GM23248 (cell line): ENCODE data around the gene OSGIN1.

ENCODE experiments used
- EZH2 ChIP-seq: fragments of 200-600 bp; sonication (generic); IDR thresholded peaks from 2 replicates; pipeline ENCODE4 v1.6.1; 2018; ENCODE audit warnings: antibody characterized with exemption, mild to moderate bottlenecking; ENCODE audit not compliant: insufficient read depth, poor library complexity, severe bottlenecking
- EZH2phosphoT487 ChIP-seq: fragments of 200-600 bp; sonication (generic); IDR thresholded peaks from 2 replicates; pipeline ENCODE4 v1.6.1; 2018; ENCODE audit warnings: antibody characterized with exemption, moderate library complexity, mild to moderate bottlenecking, low read depth; ENCODE audit not compliant: insufficient read depth

DNA sequence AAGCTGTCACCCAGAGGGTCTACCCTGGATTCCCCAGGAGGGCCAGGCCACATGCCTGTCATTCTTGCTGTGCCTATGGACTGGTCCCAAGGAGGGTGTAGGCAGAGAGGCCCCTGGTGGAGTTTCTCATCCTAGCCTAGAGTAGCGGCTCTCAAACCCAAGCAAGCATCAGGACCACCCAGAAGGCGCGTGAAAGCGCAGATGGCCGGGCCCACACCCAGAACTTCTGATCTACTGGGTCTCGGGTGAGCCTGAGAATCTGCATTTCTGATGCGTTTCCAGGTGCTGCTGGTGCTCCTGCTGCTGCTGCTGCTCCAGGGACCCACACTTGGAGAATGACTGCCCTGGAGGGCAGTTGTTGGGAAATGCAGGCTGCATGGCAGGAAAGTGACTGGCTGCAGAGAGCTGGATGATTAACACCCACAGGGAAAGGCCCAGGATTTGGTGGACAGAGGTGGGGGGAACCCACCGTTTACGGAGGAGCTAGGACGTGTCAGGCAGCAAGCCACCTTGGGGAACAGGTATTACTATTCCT lies 9.5 kb upstream of the OSGIN1 start:
- TF ChIP-seq EZH2: no peak
- no peak for TF ChIP-seq EZH2phosphoT487
